HG03571 (cell line): ENCODE measurements around the gene SFTPB.
"Not testable (repeated sequence)": the region's sequence is repeated elsewhere in the genome, so short reads cannot be mapped to it uniquely, and the experiment has no call there.

Source experiments
- ATAC-seq: cut with Tn5 transposase; IDR thresholded peaks from one replicate; pipeline ENCODE4 v1.9.1; 2021; ENCODE audit not compliant: unreplicated experiment

Gene SFTPB

GRCh38 chr2:85657399-85657798, 10.6 kb downstream of the SFTPB start:
- ATAC-seq, result not testable (repeated sequence)

GRCh38 chr2:85656468-85656867, 11.5 kb downstream of the SFTPB start:
- ATAC-seq, result no peak

DNA sequence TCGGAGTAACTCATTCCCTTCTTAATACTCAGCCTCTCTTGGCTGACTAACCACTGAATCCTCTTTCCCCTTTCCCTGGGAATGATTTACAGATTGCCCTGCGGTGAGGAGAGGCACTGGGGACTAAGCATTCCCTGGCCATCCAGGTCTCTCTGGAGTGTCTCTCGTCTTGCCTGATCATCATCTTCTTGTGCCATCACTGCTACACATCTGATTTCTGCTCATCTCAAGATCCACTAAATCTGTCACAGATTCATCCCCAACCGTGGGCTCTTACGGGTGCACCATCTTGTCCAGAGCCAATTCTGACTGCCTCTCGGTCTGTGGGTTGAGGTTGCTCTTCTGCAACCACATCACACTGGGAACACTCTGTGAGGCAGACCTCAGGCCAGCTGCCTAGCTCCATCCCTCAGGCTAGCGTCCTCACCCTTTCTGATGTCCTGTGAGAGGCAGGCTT, 12.0 kb downstream of the SFTPB start:
- ATAC-seq, result no peak

DNA sequence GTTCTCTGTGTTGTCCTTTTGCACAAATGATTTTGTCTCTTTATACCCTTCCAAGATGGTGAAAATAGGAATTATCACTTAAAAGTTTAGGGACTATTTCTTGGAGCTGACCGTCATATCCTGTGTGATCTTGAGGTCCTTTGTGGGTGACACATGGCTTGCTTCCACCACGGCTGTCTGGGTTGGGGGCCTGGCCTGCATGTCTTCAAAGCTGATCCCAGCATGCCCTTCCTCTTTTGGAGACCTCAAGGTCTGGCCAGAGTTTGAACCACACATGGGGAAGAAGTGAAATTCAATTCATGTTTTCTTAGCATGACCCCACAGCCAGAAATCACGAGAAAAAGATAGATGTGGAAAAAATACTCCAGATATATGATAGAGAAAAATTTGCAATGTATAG, 14.0 kb downstream of the SFTPB start:
- ATAC-seq, result no peak

DNA sequence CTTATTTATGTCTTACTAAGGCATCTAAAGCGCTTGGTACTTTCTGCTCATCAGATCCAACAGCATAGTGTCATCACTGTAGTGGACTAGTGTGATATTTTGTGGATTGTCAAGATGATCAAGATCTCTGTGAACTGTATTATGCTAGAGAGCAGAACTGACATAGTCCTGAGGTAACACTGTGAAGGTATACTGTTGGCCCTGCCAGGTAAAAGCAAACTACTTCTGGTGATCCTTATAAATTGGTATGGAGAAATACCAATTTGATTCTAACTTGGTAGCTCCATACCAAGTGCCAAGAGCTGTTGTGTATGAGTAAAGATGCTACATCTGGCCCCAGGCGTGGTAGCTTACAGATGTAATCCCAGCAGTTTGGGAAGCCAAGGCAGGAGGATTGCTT, 15.9 kb downstream of the SFTPB start:
- no peak for ATAC-seq

DNA sequence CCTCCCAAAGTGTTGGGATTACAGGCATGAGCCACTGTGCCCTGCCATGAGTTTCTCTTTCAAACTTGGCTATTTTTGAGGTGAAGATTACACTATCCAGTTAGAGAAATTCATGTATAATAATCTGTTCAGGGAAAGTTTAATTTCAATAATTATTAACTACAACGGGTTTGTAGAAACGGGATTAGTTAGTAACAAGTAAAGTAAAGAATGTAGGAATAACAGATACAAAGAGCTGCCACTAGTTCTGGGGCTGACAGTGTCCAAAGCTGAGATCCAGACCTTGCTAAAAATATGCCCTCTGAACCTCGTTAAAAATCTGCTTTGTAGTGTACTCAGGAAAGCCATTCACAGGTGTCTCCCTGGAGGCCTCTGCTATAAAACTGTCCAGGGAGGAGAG, 16.9 kb downstream of the SFTPB start:
- no peak for ATAC-seq

DNA sequence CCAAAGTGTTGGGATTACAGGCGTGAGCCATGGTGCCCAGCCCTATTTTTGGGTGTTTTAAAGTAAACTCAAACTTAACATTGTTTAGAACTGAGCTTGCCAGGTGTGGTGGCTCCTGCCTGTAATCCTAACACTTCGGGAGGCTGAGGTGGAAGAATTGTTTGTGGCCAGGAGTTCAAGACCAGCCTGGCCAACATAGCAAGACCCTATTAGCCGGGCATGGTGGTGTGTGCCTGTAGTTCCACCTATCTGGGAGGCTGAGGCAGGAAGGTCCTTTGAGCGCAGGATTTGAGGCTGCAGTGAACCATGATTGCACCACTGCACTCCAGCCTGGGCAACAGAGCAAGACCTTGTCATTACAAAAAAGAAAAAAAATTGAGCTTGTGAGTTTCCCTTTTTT, 17.5 kb downstream of the SFTPB start:
- no peak for ATAC-seq

GRCh38 chr2:85649201-85650190, 18.5 kb downstream of the SFTPB start:
- ATAC-seq, result no peak

- no peak for ATAC-seq
Observed at GRCh38 chr2:85648619-85649018, 19.4 kb downstream of the SFTPB start.

DNA sequence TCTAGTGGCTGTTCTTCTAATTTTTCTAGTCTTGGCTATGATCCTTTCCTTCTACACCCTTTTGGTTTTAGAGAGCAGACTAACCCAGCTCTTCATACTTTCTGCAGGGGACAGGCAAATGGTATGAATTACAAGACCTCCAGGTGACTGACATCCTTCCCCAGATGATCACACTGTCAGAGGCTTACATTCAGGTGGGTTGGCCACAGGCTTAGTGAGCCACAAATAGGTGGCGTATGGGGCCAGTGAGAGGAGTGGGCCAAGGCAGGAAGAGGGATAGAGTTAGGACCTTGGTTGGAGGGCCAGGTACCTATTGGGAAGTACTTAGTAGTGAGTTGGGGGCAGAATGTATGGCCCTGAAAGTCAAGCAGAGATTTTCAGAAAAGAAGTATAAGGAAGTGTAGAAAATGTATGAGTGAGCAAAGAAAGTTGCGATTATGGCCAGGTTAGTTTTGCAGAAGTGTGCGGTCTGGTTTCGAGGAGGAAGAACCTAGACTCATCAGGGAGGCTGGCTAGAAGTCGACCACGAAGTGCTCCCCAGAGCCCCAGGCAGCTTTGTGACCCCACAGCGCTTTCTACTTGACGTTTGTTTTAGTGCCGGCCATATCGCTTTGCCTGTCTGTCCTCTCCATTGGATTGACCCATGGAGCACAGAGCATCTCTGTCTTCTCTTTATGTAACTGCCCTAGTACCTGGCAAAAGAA, 20.0 kb downstream of the SFTPB start:
- no peak for ATAC-seq

DNA sequence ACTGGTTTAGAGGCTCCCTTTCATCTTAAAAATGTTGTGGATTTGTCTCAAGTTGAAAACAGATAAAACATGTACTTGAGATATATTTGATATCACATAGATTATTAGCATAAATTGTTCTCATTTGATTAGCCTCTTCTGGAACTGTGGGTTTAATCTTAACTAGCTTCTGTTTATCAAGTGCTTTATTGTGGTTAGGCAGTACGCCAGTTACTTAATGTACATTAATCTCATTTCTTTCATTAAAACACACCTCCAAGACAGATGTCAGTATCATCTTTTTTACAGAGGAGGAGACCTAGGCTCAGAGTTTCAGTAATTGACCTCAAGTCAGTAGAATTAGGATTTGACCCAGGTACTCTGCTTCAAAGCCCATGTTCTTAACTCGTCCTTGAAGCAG, 21.8 kb downstream of the SFTPB start:
- no peak for ATAC-seq

GRCh38 chr2:85644909-85645308, 23.1 kb downstream of the SFTPB start:
- ATAC-seq, result no peak

GRCh38 chr2:85642725-85643124, 25.3 kb downstream of the SFTPB start:
- no peak for ATAC-seq

GRCh38 chr2:85635636-85636035, 32.4 kb downstream of the SFTPB start:
- ATAC-seq, result no peak

DNA sequence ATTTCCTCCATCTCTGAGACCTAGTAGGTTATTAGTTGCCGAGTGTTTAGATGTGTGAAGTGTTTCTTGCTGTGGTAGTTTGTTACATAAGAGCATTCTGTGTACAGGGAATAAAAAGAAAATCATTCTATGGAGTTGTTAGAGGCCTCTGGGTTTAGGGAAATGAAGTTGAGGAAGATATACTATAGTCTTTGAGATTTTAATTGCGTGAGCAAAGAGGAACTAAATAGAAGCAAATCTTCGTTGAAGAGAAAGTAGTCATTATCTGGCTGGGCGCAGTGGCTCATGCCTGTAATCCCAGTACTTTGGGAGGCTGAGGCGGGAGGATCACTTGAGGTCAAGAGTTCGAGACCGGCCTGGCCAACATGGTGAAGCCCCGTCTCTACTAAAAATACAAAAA, 33.0 kb downstream of the SFTPB start:
- ATAC-seq, result no peak

DNA sequence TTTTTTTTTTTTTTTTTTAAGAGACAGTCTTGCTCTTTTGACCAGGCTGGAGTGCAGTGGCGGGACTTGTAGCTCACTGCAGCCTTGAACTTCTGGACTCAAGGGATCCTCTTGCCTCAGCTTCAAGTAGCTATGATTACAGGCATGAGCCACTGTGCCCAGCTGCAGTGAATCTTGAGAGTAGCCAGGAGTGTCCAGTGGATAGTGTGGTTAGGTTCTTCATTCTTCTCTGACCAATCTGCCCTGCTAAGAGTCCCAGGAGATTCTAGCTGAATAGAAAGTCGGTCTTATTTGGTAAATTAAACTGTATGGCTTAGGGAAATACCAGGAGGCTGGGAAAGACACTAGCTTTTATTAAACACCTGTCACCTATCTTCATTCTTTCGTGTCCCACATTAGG, 36.7 kb downstream of the SFTPB start:
- no peak for ATAC-seq

DNA sequence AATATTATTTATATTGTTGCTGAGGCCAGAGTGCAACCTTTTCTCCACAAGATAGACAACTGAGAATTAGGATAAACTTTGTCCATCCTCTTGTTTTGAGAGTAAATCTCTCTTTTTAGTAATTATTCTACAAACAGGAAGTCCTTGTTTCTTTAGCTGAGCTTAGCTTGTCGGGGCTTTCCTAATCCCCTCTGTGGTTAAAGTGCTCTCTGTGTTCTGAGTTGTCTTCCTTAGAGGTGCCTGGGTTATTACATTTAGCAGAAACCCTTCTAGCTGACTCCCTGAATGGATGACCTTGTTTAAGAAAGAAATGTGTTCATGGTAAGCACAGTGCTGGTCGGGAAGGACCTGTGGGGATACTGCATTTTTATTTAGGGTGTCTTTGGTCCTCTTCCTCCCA, 39.3 kb downstream of the SFTPB start:
- no peak for ATAC-seq

DNA sequence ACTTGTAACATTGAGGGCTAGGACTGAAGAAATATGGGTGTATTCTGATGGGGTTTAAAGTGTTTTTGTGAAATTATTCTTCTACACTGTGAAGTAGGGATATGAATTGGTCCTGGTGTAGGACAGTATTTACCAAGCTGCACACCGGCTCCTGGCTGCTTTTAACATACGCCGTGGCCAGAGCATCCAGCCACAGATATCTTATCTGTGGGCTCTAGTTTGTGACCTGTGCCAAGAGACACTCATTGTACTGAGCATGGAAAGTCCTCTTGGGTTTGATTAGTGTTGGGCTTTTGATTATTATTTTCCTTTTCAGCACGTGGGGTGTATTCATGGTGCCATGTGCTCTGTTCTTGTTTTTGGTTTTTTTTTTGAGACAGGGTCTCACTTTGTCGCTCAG, 44.0 kb downstream of the SFTPB start:
- ATAC-seq, result no peak

- ATAC-seq, result no peak
Observed at GRCh38 chr2:85621338-85621737, 46.7 kb downstream of the SFTPB start.

GRCh38 chr2:85619617-85620016, 48.4 kb downstream of the SFTPB start:
- no peak for ATAC-seq

GRCh38 chr2:85617723-85618122, 50.3 kb downstream of the SFTPB start:
- ATAC-seq, result not testable (repeated sequence)

DNA sequence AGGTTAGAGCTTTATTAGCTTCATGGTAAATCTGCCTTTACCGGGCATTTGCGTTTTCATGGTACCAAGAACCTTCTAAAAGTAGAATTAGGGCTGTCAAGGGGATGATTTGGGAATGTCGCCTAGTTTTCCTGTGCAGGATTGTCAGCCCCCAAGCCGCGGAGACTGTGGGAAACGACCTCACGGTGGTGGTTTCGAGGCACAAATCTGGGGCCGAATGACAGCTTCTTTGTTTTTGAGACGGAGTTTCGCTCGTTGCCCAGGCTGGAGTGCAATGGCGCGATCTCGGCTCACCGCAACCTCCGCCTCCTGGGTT, 52.6 kb downstream of the SFTPB start:
- no peak for ATAC-seq
